Pancreas (tissue), 10 donors: ENCODE results near the gene MRPL57. TPM values are rescaled to one million over a fixed set of nuclear protein-coding genes. Genes with fewer than 3 reads are reported as not detected.

ENCODE experiments used
- ATAC-seq, 4 donors: fragments of 200-7000 bp; cut with Tn5 transposase; one replicate each; pipeline versions ENCODE4 v1.8.0 to v1.9.1; 2020; ENCODE audit warnings: mild to moderate bottlenecking in 4 of 4, moderate library complexity in 4 of 4
- DNase-seq, 6 donors: peaks; one replicate each; pipeline ENCODE4 v3.0.0-alpha.2; 2020
- FAIRE-seq: peaks from 2 replicates; lab custom pipeline; 2012; peaks lifted over from hg19 to GRCh38; lab: Jason Lieb, UNC
- H3K27ac ChIP-seq, 4 donors: fragments of 200-600 bp; sonication (generic); 1 replicate in 3 of 4; 2 replicates in 1 of 4; pipeline versions ENCODE4 v1.5.0 to v1.8.0; 2020
- H3K27me3 ChIP-seq, 4 donors: fragments of 200-600 bp; one replicate each; pipeline ENCODE4 v1.8.0; 2021
- H3K36me3 ChIP-seq, 3 donors: fragments of 200-600 bp; sonication (generic) in 1 of 3; one replicate each; pipeline versions ENCODE4 v1.5.0 to v1.8.0; 2020 to 2021
- H3K4me1 ChIP-seq, 3 donors: fragments of 200-600 bp; one replicate each; pipeline ENCODE4 v1.8.0; 2021
- H3K4me3 ChIP-seq, 4 donors: fragments of 200-600 bp; sonication (generic) in 2 of 4; one replicate each; pipeline versions ENCODE4 v1.5.0 to v1.8.0; 2020 to 2021
- H3K9me3 ChIP-seq, 4 donors: fragments of 200-600 bp; one replicate each; pipeline ENCODE4 v1.8.0; 2021
- CTCF ChIP-seq, 4 donors: fragments of 200-600 bp; sonication (generic) in 3 of 4; IDR thresholded peaks; one replicate each; pipeline versions ENCODE4 v1.5.0 to v1.8.0; 2021; ENCODE audit warnings: antibody characterized with exemption in 4 of 4
- WGBS, 2 donors: extraction: QIAGEN DNeasy Blood & Tissue Kit; methylation state at CpG; one replicate each; pipeline ENCODE4 v1.1.7; 2013; 5-methylcytosine and 5-hydroxymethylcytosine counted together
- intact Hi-C, 3 donors: fragments of 100-400 bp; cut with DNase I; formaldehyde crosslinking; loops; one replicate each; pipeline versions ENCODE4 v1.11.1 to v1.14.2; 2022
- polyA plus RNA-seq, 2 donors: library from polyadenylated mRNA; stranded (reverse); fragments of 200-250 nt; gene quantifications; one replicate each; pipeline ENCODE4 v1.2.3, GENCODE V29; 2013
- total RNA-seq, 6 donors: library from RNA; stranded (reverse); fragmentation: NEBNext Ultra II Directional in 4 of 6; extraction: Animal tissue kit (Norgen Biotek cat#: 25700) in 4 of 6; gene quantifications; one replicate each; pipeline versions ENCODE4 v1.2.1 to v1.2.4, GENCODE V29; 2021 to 2023
- donor health status: healthy with polysubstance abuse.
- donor health status: DM: no; HTN: no; CAD: no; lungs with moderate emphysema.
- donor health status: DM: no; HTN: no; CAD: no.
- donor health status: control.
- donor health status: control.
- donor health status: Bipolar disorder and iron deficiency.
- donor health status: DM: yes; HTN: yes; CAD: no.
- donor health status: DM: no; HTN: no; CAD: no.
- donor health status: DM: no; HTN: no; CAD: no.
- donor health status: DM: yes; HTN: yes; CAD: no.

Gene MRPL57
- total and polyA plus RNA-seq, 8 donors, result 5.6 to 20.1 (median 8.2) TPM

GRCh38 chr13:21225082-21225481, 48.6 kb downstream of the MRPL57 start:
- H3K4me1 ChIP-seq, result no peaks in the 10 kb centered on the region
- no peak for FAIRE-seq
- H3K9me3 ChIP-seq, result no peaks in the 10 kb centered on the region
- TF ChIP-seq CTCF (IDR thresholded peaks at IDR 0.05), result no peak
- intact Hi-C loops, result no loop called here
- no peaks in the 10 kb centered on the region for H3K36me3 ChIP-seq
- no peak for DNase-seq
- 61 to 67% methylated on average over 6 of the region's 6 CpGs for WGBS, 2 donors
- no peak for ATAC-seq
- no peak overlapping the region for H3K4me3 ChIP-seq
- H3K27me3 ChIP-seq, result no peaks in the 10 kb centered on the region
- H3K27ac ChIP-seq, result no peak overlapping the region

- ATAC-seq, result no peak
- Histone ChIP-seq H3K4me1 (no peaks in the 10 kb centered on the region), H3K27me3 (no peaks in the 10 kb centered on the region), H3K27ac (no peak overlapping the region), H3K4me3 (no peak overlapping the region), H3K36me3 (no peaks in the 10 kb centered on the region), H3K9me3 (no peaks in the 10 kb centered on the region)
- intact Hi-C loops, result no loop called here
- TF ChIP-seq CTCF (IDR thresholded peaks at IDR 0.05), result no peak
- WGBS, 2 donors, result 66 to 77% methylated on average over 17 of the region's 17 CpGs
- FAIRE-seq, result no peak
- no peak for DNase-seq
These were observed 49.6 kb downstream of the MRPL57 start for GRCh38 chr13:21225841-21226581.

- intact Hi-C loops, result no loop called here
- ATAC-seq, result no peak
- Histone ChIP-seq H3K4me3 (no peak overlapping the region), H3K27me3 (no peaks in the 10 kb centered on the region), H3K27ac (no peak overlapping the region), H3K4me1 (no peaks in the 10 kb centered on the region), H3K9me3 (no peaks in the 10 kb centered on the region), H3K36me3 (no peaks in the 10 kb centered on the region)
- no peak for DNase-seq
- WGBS, 2 donors, result 87 to 91% methylated on average over 7 of the region's 7 CpGs
- no peak for FAIRE-seq
- no peak for TF ChIP-seq CTCF (IDR thresholded peaks at IDR 0.05)
These were observed 51.5 kb downstream of the MRPL57 start for GRCh38 chr13:21227917-21228316.

Other genes starting within 250 kb of the MRPL57 start
- gene LATS2, start 115.1 kb upstream of the MRPL57 start, total RNA-seq, result 10 to 100 TPM in 2 of 6 donors, 1 to 10 TPM in 4; 6.0 to 12.5 (median 8.3) TPM
- 1 to 10 TPM; 3.8 to 6.7 TPM for gene LATS2, start 115.1 kb upstream of the MRPL57 start, polyA plus RNA-seq
- gene SAP18, start 36.5 kb upstream of the MRPL57 start, total RNA-seq, result 100 to 1,000 TPM in 2 of 6 donors, 10 to 100 TPM in 4; 65.6 to 104 (median 94.0) TPM
- gene SAP18, start 36.5 kb upstream of the MRPL57 start, polyA plus RNA-seq, result 10 to 100 TPM; 47.9 to 59.5 TPM
- 1 to 10 TPM in 2 of 6 donors, under 1 TPM in 3, not detected in 1; 0.34 to 1.2 (median 0.49) TPM for gene SKA3, start 106 bp upstream of the MRPL57 start, total RNA-seq
- gene SKA3, start 106 bp upstream of the MRPL57 start, polyA plus RNA-seq, result under 1 TPM; 0.11 to 0.16 TPM